ENCODE data around the gene C5.

DNA sequence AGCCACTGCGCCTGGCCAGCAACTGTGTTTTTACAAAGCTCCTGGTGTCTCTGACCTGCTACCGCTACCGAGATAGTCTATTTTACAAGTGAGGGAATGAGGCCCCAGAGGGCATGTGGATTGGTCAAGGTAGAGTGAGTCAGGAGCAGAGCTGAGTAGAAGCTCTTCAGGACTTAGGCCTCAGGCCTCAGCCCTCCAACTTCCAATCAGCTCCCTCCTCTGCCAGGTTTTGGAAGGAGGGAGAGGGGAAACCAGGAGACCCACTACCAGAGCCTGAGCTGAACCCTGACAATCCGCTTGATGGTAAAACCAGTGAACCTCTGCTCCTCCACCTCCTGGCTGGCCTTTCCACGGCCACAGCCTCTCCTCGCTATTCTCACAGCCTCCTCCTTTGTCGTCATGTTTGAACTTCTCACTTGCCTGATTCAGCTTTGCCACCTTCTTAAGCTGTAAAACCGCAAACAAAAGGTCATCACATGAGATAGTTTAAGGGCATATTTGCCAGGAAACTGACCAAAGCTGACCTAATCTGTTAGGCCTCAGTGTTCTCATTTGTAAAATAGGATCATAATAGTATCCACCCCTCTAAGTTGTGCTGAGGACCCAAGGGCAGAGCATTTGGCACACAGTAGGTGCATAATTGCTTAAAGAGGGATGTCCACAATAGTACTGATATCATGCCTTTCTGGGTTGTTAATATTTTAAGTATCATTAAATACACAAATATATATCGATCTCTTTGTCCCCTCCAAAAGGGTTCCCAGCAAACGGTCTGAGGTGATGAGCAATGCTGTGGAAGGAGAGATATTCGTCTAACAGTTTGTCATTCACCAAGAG is 125.2 kb downstream of the C5 start:
- TF ChIP-seq TAF1 (IDR thresholded peaks at IDR 0.05; ENCODE audit: control insufficient read depth, extremely low read depth, insufficient read depth, low read length, severe bottlenecking) (no peak), REST (IDR thresholded peaks at IDR 0.05; ENCODE audit: borderline replicate concordance) (no peak), REST (CRISPR knock-in tag; IDR thresholded peaks at IDR 0.05; ENCODE audit: low read depth) (no peak), CBFB (CRISPR knock-in tag; IDR thresholded peaks at IDR 0.05) (no peak), NFRKB (IDR thresholded peaks at IDR 0.05; ENCODE audit: low read depth) (no peak), ZNF766 (CRISPR knock-in tag; conservative IDR thresholded peaks at IDR 0.05) (no peak), SIRT6 (IDR thresholded peaks at IDR 0.05; ENCODE audit: low read depth, low read length) (no peak), SIN3A (IDR thresholded peaks at IDR 0.05; ENCODE audit: borderline replicate concordance in 2 of 2, control insufficient read depth in 1 of 2, low read depth in 2 of 2, low read length in 2 of 2) (no peak), PHF20 (IDR thresholded peaks at IDR 0.05; ENCODE audit: partially characterized antibody) (no peak), NR1H2 (CRISPR knock-in tag; IDR thresholded peaks at IDR 0.05) (no peak), ZKSCAN8 (CRISPR knock-in tag; IDR thresholded peaks at IDR 0.05) (no peak)
- TF ChIP-seq, protein P1, sequence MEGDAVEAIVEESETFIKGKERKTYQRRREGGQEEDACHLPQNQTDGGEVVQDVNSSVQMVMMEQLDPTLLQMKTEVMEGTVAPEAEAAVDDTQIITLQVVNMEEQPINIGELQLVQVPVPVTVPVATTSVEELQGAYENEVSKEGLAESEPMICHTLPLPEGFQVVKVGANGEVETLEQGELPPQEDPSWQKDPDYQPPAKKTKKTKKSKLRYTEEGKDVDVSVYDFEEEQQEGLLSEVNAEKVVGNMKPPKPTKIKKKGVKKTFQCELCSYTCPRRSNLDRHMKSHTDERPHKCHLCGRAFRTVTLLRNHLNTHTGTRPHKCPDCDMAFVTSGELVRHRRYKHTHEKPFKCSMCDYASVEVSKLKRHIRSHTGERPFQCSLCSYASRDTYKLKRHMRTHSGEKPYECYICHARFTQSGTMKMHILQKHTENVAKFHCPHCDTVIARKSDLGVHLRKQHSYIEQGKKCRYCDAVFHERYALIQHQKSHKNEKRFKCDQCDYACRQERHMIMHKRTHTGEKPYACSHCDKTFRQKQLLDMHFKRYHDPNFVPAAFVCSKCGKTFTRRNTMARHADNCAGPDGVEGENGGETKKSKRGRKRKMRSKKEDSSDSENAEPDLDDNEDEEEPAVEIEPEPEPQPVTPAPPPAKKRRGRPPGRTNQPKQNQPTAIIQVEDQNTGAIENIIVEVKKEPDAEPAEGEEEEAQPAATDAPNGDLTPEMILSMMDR (IDR thresholded peaks at IDR 0.05 in 2 of 3, conservative IDR thresholded peaks at IDR 0.05 in 1 of 3; ENCODE audit: insufficient read depth in 2 of 3, low read depth in 1 of 3, low read length in 3 of 3) = no peak
- TF ChIP-seq, protein P2, sequence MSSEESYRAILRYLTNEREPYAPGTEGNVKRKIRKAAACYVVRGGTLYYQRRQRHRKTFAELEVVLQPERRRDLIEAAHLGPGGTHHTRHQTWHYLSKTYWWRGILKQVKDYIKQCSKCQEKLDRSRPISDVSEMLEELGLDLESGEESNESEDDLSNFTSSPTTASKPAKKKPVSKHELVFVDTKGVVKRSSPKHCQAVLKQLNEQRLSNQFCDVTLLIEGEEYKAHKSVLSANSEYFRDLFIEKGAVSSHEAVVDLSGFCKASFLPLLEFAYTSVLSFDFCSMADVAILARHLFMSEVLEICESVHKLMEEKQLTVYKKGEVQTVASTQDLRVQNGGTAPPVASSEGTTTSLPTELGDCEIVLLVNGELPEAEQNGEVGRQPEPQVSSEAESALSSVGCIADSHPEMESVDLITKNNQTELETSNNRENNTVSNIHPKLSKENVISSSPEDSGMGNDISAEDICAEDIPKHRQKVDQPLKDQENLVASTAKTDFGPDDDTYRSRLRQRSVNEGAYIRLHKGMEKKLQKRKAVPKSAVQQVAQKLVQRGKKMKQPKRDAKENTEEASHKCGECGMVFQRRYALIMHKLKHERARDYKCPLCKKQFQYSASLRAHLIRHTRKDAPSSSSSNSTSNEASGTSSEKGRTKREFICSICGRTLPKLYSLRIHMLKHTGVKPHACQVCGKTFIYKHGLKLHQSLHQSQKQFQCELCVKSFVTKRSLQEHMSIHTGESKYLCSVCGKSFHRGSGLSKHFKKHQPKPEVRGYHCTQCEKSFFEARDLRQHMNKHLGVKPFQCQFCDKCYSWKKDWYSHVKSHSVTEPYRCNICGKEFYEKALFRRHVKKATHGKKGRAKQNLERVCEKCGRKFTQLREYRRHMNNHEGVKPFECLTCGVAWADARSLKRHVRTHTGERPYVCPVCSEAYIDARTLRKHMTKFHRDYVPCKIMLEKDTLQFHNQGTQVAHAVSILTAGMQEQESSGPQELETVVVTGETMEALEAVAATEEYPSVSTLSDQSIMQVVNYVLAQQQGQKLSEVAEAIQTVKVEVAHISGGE (CRISPR knock-in tag; IDR thresholded peaks at IDR 0.05) = no peak
- TF ChIP-seq, protein P3, sequence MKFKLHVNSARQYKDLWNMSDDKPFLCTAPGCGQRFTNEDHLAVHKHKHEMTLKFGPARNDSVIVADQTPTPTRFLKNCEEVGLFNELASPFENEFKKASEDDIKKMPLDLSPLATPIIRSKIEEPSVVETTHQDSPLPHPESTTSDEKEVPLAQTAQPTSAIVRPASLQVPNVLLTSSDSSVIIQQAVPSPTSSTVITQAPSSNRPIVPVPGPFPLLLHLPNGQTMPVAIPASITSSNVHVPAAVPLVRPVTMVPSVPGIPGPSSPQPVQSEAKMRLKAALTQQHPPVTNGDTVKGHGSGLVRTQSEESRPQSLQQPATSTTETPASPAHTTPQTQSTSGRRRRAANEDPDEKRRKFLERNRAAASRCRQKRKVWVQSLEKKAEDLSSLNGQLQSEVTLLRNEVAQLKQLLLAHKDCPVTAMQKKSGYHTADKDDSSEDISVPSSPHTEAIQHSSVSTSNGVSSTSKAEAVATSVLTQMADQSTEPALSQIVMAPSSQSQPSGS (CRISPR knock-in tag; IDR thresholded peaks at IDR 0.05) = no peak
